Pancreas (tissue), 10 donors: Measurements from ENCODE around the gene HOXD3. TPM values are rescaled to one million over a fixed set of nuclear protein-coding genes. Genes with fewer than 3 reads are reported as not detected.

Experiments
- ATAC-seq, 4 donors: fragments of 200-7000 bp; cut with Tn5 transposase; one replicate each; pipeline versions ENCODE4 v1.8.0 to v1.9.1; 2020; ENCODE audit warnings: mild to moderate bottlenecking in 4 of 4, moderate library complexity in 4 of 4
- DNase-seq, 6 donors: peaks; one replicate each; pipeline ENCODE4 v3.0.0-alpha.2; 2020
- FAIRE-seq: peaks from 2 replicates; lab custom pipeline; 2012; peaks lifted over from hg19 to GRCh38; lab: Jason Lieb, UNC
- H3K27ac ChIP-seq, 4 donors: fragments of 200-600 bp; sonication (generic); 1 replicate in 3 of 4; 2 replicates in 1 of 4; pipeline versions ENCODE4 v1.5.0 to v1.8.0; 2020
- H3K27me3 ChIP-seq, 4 donors: fragments of 200-600 bp; one replicate each; pipeline ENCODE4 v1.8.0; 2021
- H3K36me3 ChIP-seq, 3 donors: fragments of 200-600 bp; sonication (generic) in 1 of 3; one replicate each; pipeline versions ENCODE4 v1.5.0 to v1.8.0; 2020 to 2021
- H3K4me1 ChIP-seq, 3 donors: fragments of 200-600 bp; one replicate each; pipeline ENCODE4 v1.8.0; 2021
- H3K4me3 ChIP-seq, 4 donors: fragments of 200-600 bp; sonication (generic) in 2 of 4; one replicate each; pipeline versions ENCODE4 v1.5.0 to v1.8.0; 2020 to 2021
- H3K9me3 ChIP-seq, 4 donors: fragments of 200-600 bp; one replicate each; pipeline ENCODE4 v1.8.0; 2021
- WGBS, 2 donors: extraction: QIAGEN DNeasy Blood & Tissue Kit; methylation state at CpG; one replicate each; pipeline ENCODE4 v1.1.7; 2013; 5-methylcytosine and 5-hydroxymethylcytosine counted together
- intact Hi-C, 3 donors: fragments of 100-400 bp; cut with DNase I; formaldehyde crosslinking; loops; one replicate each; pipeline versions ENCODE4 v1.11.1 to v1.14.2; 2022
- polyA plus RNA-seq, 2 donors: library from polyadenylated mRNA; stranded (reverse); fragments of 200-250 nt; gene quantifications; one replicate each; pipeline ENCODE4 v1.2.3, GENCODE V29; 2013
- total RNA-seq, 6 donors: library from RNA; stranded (reverse); fragmentation: NEBNext Ultra II Directional in 4 of 6; extraction: Animal tissue kit (Norgen Biotek cat#: 25700) in 4 of 6; gene quantifications; one replicate each; pipeline versions ENCODE4 v1.2.1 to v1.2.4, GENCODE V29; 2021 to 2023
- TF ChIP-seq, protein P1 (sequence below), 4 donors: fragments of 200-600 bp; sonication (generic) in 3 of 4; IDR thresholded peaks; one replicate each; pipeline versions ENCODE4 v1.5.0 to v1.8.0; 2021; ENCODE audit warnings: antibody characterized with exemption in 4 of 4
- donor health status: healthy with polysubstance abuse.
- donor health status: DM: no; HTN: no; CAD: no; lungs with moderate emphysema.
- donor health status: DM: no; HTN: no; CAD: no.
- donor health status: control.
- donor health status: control.
- donor health status: Bipolar disorder and iron deficiency.
- donor health status: DM: yes; HTN: yes; CAD: no.
- donor health status: DM: no; HTN: no; CAD: no.
- donor health status: DM: no; HTN: no; CAD: no.
- donor health status: DM: yes; HTN: yes; CAD: no.

The HOXD3 gene
- total and polyA plus RNA-seq, 8 donors: 0.19 to 0.68 (median 0.25) TPM; not detected in 1

DNA sequence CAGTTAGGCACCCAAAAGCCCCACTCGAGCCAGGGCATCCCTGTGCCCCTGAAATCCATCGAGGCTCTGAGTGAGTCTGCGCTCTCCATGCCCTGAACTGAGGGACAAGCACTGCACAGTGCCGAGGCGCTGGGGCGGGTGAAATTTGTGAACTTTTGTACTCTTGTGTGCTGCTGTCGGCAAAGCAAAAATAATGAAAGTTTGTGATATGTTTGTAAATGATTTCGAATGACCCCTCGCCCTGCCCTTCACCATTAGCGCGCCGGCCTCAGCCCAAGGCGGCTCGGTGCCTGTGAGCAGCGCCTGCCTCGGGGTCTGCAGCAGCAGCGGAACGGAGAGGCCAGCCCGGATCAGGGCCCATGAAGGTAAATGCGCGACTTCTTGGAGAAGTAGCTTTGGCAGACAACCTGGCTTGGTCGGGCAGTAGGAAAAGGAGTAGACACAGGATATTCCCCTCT lies 7.6 kb upstream of the HOXD3 start:
- no peak for FAIRE-seq
- WGBS, 2 donors: 13 to 15% methylated on average over 22 of the region's 22 CpGs
- H3K27me3 ChIP-seq: peaks cover 0 to 25% (median 10%) of the 10 kb centered on the region in 4 donors

DNA sequence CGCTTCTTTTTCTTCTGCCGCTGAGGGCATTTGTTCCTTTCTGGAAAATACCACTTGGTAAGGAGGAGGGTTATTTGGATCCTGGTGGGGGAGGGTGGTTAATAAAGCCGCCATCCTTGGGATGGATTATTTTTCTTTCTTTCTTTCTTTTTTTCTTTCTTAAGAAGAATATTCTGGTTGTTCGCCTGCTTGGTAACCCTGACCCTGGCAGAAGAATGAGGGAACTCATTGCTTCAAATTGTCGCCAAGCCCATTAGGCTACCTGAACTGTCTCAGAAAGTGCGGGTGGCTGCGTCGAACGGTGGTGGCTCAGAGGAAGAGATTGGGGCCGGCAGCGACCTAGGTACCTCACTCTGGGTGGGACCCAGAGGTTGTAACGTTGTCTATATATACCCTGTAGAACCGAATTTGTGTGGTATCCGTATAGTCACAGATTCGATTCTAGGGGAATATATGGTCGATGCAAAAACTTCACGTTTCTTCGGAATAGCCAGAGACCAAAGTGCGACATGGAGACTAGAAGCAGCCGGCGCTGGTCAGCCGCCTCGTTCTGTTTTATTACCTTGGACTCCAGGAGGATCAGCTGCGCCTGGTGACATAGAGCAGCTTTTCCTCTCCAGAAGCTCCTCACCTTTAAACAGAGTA lies 7.0 kb upstream of the HOXD3 start:
- intact Hi-C loops: loop anchor here in 2 of 3 donors (10.0 kb wide), 2 partner anchors 415 to 495 kb away; no protein-coding TSS in a partner anchor

More for the DNA sequence above, 7.6 kb upstream of the HOXD3 start:
- ATAC-seq (no peak), DNase-seq (no peak)
- intact Hi-C loops: loop anchor here in 1 of 3 donors (10.0 kb wide), 1 partner anchor 495 kb away; no protein-coding TSS in a partner anchor
- no peaks in the 10 kb centered on the region for H3K4me1 ChIP-seq
- TF ChIP-seq, protein P1, sequence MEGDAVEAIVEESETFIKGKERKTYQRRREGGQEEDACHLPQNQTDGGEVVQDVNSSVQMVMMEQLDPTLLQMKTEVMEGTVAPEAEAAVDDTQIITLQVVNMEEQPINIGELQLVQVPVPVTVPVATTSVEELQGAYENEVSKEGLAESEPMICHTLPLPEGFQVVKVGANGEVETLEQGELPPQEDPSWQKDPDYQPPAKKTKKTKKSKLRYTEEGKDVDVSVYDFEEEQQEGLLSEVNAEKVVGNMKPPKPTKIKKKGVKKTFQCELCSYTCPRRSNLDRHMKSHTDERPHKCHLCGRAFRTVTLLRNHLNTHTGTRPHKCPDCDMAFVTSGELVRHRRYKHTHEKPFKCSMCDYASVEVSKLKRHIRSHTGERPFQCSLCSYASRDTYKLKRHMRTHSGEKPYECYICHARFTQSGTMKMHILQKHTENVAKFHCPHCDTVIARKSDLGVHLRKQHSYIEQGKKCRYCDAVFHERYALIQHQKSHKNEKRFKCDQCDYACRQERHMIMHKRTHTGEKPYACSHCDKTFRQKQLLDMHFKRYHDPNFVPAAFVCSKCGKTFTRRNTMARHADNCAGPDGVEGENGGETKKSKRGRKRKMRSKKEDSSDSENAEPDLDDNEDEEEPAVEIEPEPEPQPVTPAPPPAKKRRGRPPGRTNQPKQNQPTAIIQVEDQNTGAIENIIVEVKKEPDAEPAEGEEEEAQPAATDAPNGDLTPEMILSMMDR (IDR thresholded peaks at IDR 0.05): no peak
- no peak overlapping the region for H3K27ac ChIP-seq
- no peaks in the 10 kb centered on the region for H3K36me3 ChIP-seq
- no peak overlapping the region for H3K4me3 ChIP-seq
- no peaks in the 10 kb centered on the region for H3K9me3 ChIP-seq

DNA sequence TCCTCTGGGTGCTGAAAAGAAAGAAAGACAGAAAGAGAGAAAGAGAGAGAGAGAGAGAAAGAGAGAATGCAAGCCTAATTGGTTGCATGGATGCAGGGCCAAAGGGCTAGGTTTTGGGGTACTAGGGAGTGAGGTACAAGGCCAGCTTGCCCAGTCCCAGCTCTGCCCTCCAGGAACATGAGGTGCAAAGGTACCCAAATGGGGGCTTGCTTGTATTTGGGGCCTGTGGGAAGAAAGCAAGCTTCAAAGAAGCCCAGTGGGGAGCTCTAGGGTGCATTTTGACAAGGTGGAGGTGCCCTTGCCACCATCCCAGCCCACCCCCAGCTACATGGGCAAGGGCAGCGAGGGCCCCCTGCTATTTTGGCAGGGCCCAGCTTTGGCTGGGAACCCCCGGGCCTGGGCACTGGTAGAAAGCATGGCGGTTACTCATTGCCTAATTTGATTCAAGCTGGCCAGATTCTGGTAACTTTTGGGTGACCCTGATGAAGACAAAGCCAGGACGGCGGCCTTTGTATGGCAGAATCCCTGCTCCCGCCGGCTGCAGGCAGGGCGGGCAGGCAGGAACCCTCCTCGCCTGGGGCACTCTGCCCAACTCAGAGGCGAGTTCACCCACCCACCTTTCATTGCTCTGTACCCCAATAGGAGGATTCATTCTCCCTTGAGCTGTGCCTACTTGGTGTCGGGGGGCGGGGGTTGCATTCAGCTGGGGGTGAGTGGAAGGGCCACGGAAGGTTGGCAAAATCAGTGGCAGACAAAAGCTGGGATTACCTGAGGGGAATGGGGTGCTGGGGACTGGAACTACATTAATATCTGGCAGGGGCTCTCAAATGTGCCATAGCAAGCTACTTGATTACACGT lies 6.3 kb upstream of the HOXD3 start:
- Histone ChIP-seq H3K27ac (no peak overlapping the region), H3K9me3 (no peaks in the 10 kb centered on the region), H3K4me1 (no peaks in the 10 kb centered on the region), H3K36me3 (no peaks in the 10 kb centered on the region), H3K27me3 (peaks cover 0 to 24% (median 10%) of the 10 kb centered on the region in 4 donors), H3K4me3 (no peak overlapping the region)
- no peak for DNase-seq
- FAIRE-seq: no peak
- TF ChIP-seq, protein P1 (IDR thresholded peaks at IDR 0.05): no peak
- no peak for ATAC-seq
- 14 to 16% methylated on average over 14 of the region's 14 CpGs for WGBS, 2 donors
- intact Hi-C loops: loop anchor here in 1 of 3 donors (10.0 kb wide), 1 partner anchor 414 kb away; no protein-coding TSS in a partner anchor

More for the DNA sequence above, 7.0 kb upstream of the HOXD3 start:
- no peak for DNase-seq
- ATAC-seq: no peak
- H3K4me3 ChIP-seq: no peak overlapping the region
- H3K9me3 ChIP-seq: no peaks in the 10 kb centered on the region
- TF ChIP-seq, protein P1 (IDR thresholded peaks at IDR 0.05): no peak
- peaks cover 0 to 25% (median 10%) of the 10 kb centered on the region in 4 donors for H3K27me3 ChIP-seq
- 12 to 13% methylated on average over 24 of the region's 24 CpGs for WGBS, 2 donors
- no peaks in the 10 kb centered on the region for H3K36me3 ChIP-seq
- H3K27ac ChIP-seq: no peak overlapping the region
- no peaks in the 10 kb centered on the region for H3K4me1 ChIP-seq
- FAIRE-seq: no peak

DNA sequence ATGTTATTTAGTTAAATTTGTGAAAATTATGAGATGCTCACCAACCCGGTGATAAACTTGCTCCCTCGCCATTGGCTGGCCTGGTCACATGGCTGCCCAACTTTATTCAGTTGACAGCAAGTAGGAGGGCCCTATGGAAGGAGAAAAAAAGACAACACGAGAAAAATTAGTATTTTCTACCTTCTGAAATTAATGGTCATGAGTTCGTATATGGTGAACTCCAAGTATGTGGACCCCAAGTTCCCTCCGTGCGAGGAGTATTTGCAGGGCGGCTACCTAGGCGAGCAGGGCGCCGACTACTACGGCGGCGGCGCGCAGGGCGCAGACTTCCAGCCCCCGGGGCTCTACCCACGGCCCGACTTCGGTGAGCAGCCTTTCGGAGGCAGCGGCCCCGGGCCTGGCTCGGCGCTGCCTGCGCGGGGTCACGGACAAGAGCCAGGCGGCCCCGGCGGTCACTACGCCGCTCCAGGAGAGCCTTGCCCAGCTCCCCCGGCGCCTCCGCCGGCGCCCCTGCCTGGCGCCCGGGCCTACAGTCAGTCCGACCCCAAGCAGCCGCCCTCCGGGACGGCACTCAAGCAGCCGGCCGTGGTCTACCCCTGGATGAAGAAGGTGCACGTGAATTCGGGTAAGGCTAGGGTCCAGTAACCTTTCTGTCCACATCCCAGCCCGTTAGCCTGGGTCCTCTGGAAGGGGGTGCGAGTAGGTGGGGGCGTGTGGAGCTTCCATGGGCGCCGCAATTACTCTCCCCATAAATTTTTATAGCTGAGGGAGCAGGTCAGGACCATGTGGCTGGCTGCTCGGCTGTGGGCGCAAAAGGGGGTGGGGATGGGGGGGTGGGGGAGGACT lies 5.4 kb upstream of the HOXD3 start, which contains the start of gene HOXD4:
Gene HOXD4 (plus strand): TSS at position 109 of the 846 bp plus-strand sequence. CDS start 84 bp downstream, at position 193.
- H3K27me3 ChIP-seq: peaks cover 0 to 21% (median 10%) of the 10 kb centered on the region in 4 donors
- DNase-seq (peak in 1 of 6 donors; percentile 46), ATAC-seq (no peak), FAIRE-seq (no peak)
- TF ChIP-seq, protein P1 (IDR thresholded peaks at IDR 0.05): no peak
- no peak within 1 kb of the TSS for H3K27ac ChIP-seq
- H3K4me3 ChIP-seq: no peak within 1 kb of the TSS
- no peaks in the 10 kb centered on the region for H3K36me3 ChIP-seq
- 9% methylated on average over 54 to 55 of the region's 55 CpGs for WGBS, 2 donors
- H3K4me1 ChIP-seq: no peaks in the 10 kb centered on the region
- H3K9me3 ChIP-seq: no peaks in the 10 kb centered on the region
- intact Hi-C loops: loop anchor here in 1 of 3 donors (10.0 kb wide), 1 partner anchor 413 kb away; no protein-coding TSS in a partner anchor
